Panc1 (cell line): ENCODE results near the gene WFDC12.

Experiments used
- CTCF ChIP-seq: fragments of 450-650 bp; IDR thresholded peaks from 2 replicates; pipeline ENCODE4 v1.5.1; 2017; ENCODE audit warnings: mild to moderate bottlenecking
- POLR2AphosphoS5 ChIP-seq: IDR thresholded peaks from 2 replicates; pipeline ENCODE4 v1.6.1; 2012; ENCODE audit warnings: mild to moderate bottlenecking, low read depth, low read length, moderate library complexity
- REST ChIP-seq, 2 experiments: IDR thresholded peaks; 2 replicates each; pipeline ENCODE4 v1.6.1; 2011 to 2012; ENCODE audit warnings: low read depth in 2 of 2, control low read depth in 1 of 2, low read length in 1 of 2, mild to moderate bottlenecking in 1 of 2, moderate library complexity in 1 of 2; ENCODE audit not compliant: insufficient read depth in 1 of 2
- SIN3A ChIP-seq: IDR thresholded peaks from 2 replicates; pipeline ENCODE4 v1.6.1; 2012; ENCODE audit warnings: low read depth, mild to moderate bottlenecking, low read length, moderate library complexity, borderline replicate concordance; ENCODE audit not compliant: insufficient read depth
- TCF7L2 ChIP-seq: IDR thresholded peaks from 2 replicates; pipeline ENCODE4 v1.6.1; 2011; ENCODE audit warnings: mild to moderate bottlenecking, low read depth, low read length, inconsistent platforms

GRCh38 chr20:45085867-45086266, 38.4 kb downstream of the WFDC12 start:
- TF ChIP-seq POLR2AphosphoS5 (no peak), CTCF (no peak; the same call in 1 of the 2 replicates), TCF7L2 (no peak), SIN3A (no peak), REST (IDR thresholded peaks at IDR 0.05; ENCODE audit: insufficient read depth in 1 of 2, low read depth in 2 of 2, low read length in 1 of 2) (no peak)
